HepG2 (cell line): Measurements from ENCODE around the gene RHO. TPM values are rescaled to one million over a fixed set of nuclear protein-coding genes. Genes with fewer than 3 reads are reported as not detected.

Experiments used
- ATAC-seq: fragments of 200-7000 bp; cut with Tn5 transposase; 3 replicates; pipeline ENCODE4 v1.9.1; 2020; ENCODE audit warnings: mild to moderate bottlenecking, moderate library complexity
- BruUV-seq: library from RNA; stranded (reverse); fragments of 400-500 nt; replicated peaks from 2 replicates; lab custom pipeline; 2021; lab: Mats Ljungman, UMichigan
- CTCF ChIA-PET: fragments of 300-600 bp; formaldehyde crosslinking; extraction: SDS; loops from one replicate; lab custom pipeline; 2021; ENCODE audit warnings: low total read pairs, inconsistent platforms, low intra/inter-chr PET ratio; lab: Yijun Ruan, JAX
- POLR2A ChIA-PET: fragments of 350-600 bp; sonication (Branson Sonifier 250); formaldehyde crosslinking; loops from one replicate; lab custom pipeline; 2020; ENCODE audit warnings: antibody characterized with exemption, inconsistent platforms; lab: Yijun Ruan, JAX
- DNase-seq: peaks from one replicate; pipeline ENCODE4 v3.0.0-alpha.2; 2015; ENCODE audit warnings: low spot score
- FAIRE-seq: peaks from 3 replicates; lab custom pipeline; 2011; peaks lifted over from hg19 to GRCh38; lab: Jason Lieb, UNC
- H2AFZ ChIP-seq: one replicate; pipeline ENCODE4 v1.6.1; 2011; ENCODE audit warnings: low read length, inconsistent platforms
- H3K27ac ChIP-seq: fragments of 300-600 bp; 3 replicates; pipeline ENCODE4 v1.8.0; 2011; ENCODE audit warnings: mixed run types, mild to moderate bottlenecking, mixed read lengths, low read length, inconsistent platforms; ENCODE audit not compliant: insufficient read depth; ENCODE audit errors: extremely low read length
- H3K27me3 ChIP-seq, 2 experiments: fragments of 200-600 bp in 1 of 2; 2 replicates in 1 of 2; 3 replicates in 1 of 2; pipeline versions ENCODE4 v1.6.0 to v1.8.0; 2011; ENCODE audit warnings: low read length in 2 of 2, mild to moderate bottlenecking in 2 of 2, moderate library complexity in 2 of 2, inconsistent platforms in 1 of 2; ENCODE audit not compliant: insufficient read depth in 2 of 2, control insufficient read depth in 1 of 2
- H3K36me3 ChIP-seq, 2 experiments: fragments of 200-600 bp in 1 of 2; replicated peaks in 1 of 2; 2 replicates in 1 of 2; 3 replicates in 1 of 2; pipeline versions ENCODE4 v1.5.1 to v1.8.0; 2011; ENCODE audit warnings: low read length in 2 of 2, inconsistent platforms in 1 of 2; ENCODE audit not compliant: insufficient read depth in 2 of 2, control insufficient read depth in 1 of 2
- H3K4me1 ChIP-seq: 2 replicates; pipeline ENCODE4 v1.5.1; 2012; ENCODE audit warnings: low read length, inconsistent platforms; ENCODE audit not compliant: insufficient read depth
- H3K4me2 ChIP-seq: 2 replicates; pipeline ENCODE4 v1.6.0; 2011; ENCODE audit warnings: low read depth, low read length, inconsistent platforms
- H3K4me3 ChIP-seq, 3 experiments: fragments of 200-600 bp in 1 of 3; sonication (generic), shearing (Covaris generic) in 1 of 3; replicated peaks in 1 of 3; 2 replicates each; pipeline ENCODE4 v1.5.1; 2011 to 2016; ENCODE audit warnings: low read length in 3 of 3, inconsistent platforms in 2 of 3, low read depth in 2 of 3, mild to moderate bottlenecking in 2 of 3, control low read depth in 1 of 3, mixed read lengths in 1 of 3; ENCODE audit not compliant: insufficient read depth in 1 of 3
- H3K79me2 ChIP-seq: one replicate; pipeline ENCODE4 v1.6.1; 2011; ENCODE audit warnings: low read length, inconsistent platforms; ENCODE audit not compliant: insufficient read depth
- H3K9ac ChIP-seq: 2 replicates; pipeline ENCODE4 v1.6.0; 2011; ENCODE audit warnings: mild to moderate bottlenecking, low read depth, low read length, inconsistent platforms; ENCODE audit not compliant: insufficient read depth
- H3K9me3 ChIP-seq: 2 replicates; pipeline ENCODE4 v1.5.1; 2012; ENCODE audit warnings: mild to moderate bottlenecking, low read length
- H4K20me1 ChIP-seq: 2 replicates; pipeline ENCODE4 v1.6.0; 2011; ENCODE audit warnings: inconsistent platforms, mild to moderate bottlenecking, low read length, moderate library complexity; ENCODE audit not compliant: insufficient read depth
- CEBPZ ChIP-seq: IDR thresholded peaks from 2 replicates; pipeline ENCODE4 v1.6.1; 2012; ENCODE audit warnings: low read length, improper control_type of control experiment
- LRRFIP1 ChIP-seq: sonication (generic); formaldehyde crosslinking; conservative IDR thresholded peaks from 2 replicates; pipeline ENCODE4 v1.4.0; 2020; ENCODE audit warnings: missing genetic modification reagents
- NCOA1 ChIP-seq: sonication (generic); formaldehyde crosslinking; IDR thresholded peaks from 2 replicates; pipeline ENCODE4 v1.9.0; 2021; ENCODE audit warnings: missing genetic modification reagents
- NFIB ChIP-seq: sonication (generic); formaldehyde crosslinking; IDR thresholded peaks from 2 replicates; pipeline ENCODE4 v1.9.0; 2021; ENCODE audit warnings: missing genetic modification reagents, mild to moderate bottlenecking, borderline replicate concordance
- SRF ChIP-seq: IDR thresholded peaks from 2 replicates; pipeline ENCODE4 v1.6.1; 2011; ENCODE audit warnings: mild to moderate bottlenecking, low read depth, low read length, moderate library complexity
- TIGD3 ChIP-seq: sonication (generic); formaldehyde crosslinking; IDR thresholded peaks from 2 replicates; pipeline ENCODE4 v1.5.1; 2020; ENCODE audit warnings: mild to moderate bottlenecking, missing genetic modification reagents, borderline replicate concordance
- ZBTB42 ChIP-seq: sonication (generic); formaldehyde crosslinking; IDR thresholded peaks from 2 replicates; pipeline ENCODE4 v1.5.0; 2020; ENCODE audit warnings: mild to moderate bottlenecking, missing genetic modification reagents
- ZBTB7A ChIP-seq: sonication (generic); formaldehyde crosslinking; IDR thresholded peaks from 2 replicates; pipeline ENCODE4 v1.8.0; 2022; ENCODE audit warnings: mild to moderate bottlenecking, missing genetic modification reagents
- ZNF512B ChIP-seq: sonication (generic); formaldehyde crosslinking; IDR thresholded peaks from 2 replicates; pipeline ENCODE4 v1.5.1; 2020; ENCODE audit warnings: missing genetic modification reagents, mild to moderate bottlenecking, borderline replicate concordance
- ZNF580 ChIP-seq: IDR thresholded peaks from 2 replicates; pipeline ENCODE4 v1.6.1; 2016; ENCODE audit warnings: low read depth, borderline replicate concordance
- ZNF629 ChIP-seq: sonication (generic); formaldehyde crosslinking; conservative IDR thresholded peaks from 2 replicates; pipeline ENCODE4 v1.5.0; 2020; ENCODE audit warnings: missing genetic modification reagents
- ZNF768 ChIP-seq: sonication (generic); formaldehyde crosslinking; IDR thresholded peaks from 2 replicates; pipeline ENCODE4 v1.4.0; 2020; ENCODE audit warnings: missing genetic modification reagents
- WGBS: methylation state at CpG from one replicate; pipeline ENCODE4 v1.1.6; 2017; ENCODE audit warnings: low lambda C conversion rate; 5-methylcytosine and 5-hydroxymethylcytosine counted together
- in situ Hi-C: cut with HindIII; loops from 2 replicates; pipeline ENCODE4 v1.10.0; 2017; ENCODE audit warnings: low pct_unique_long_range_greater_than_20kb; ENCODE audit not compliant: extremely low pct_ligation_motif_present
- intact Hi-C: fragments of 100-400 bp; cut with micrococcal nuclease; formaldehyde crosslinking; loops from one replicate; pipeline ENCODE4 v1.10.0; 2022; ENCODE audit not compliant: unreplicated experiment
- polyA plus RNA-seq, 8 experiments: library from polyadenylated mRNA; depleted of rRNA in 3 of 8; stranded (reverse) in 7 of 8; unstranded in 1 of 8; fragments of >200 nt; fragmentation: Illumina TruSeq in 4 of 8; extraction: Trizol in 4 of 8; gene quantifications; 2 replicates each; pipeline versions ENCODE4 v1.2.1 to v1.2.3, GENCODE V29; 2011 to 2016; ENCODE audit warnings: low read depth in 4 of 8, missing spikeins in 1 of 8, mixed read lengths in 1 of 8; ENCODE audit not compliant: insufficient read depth in 1 of 8
- total RNA-seq, 5 experiments: library from RNA; depleted of rRNA; stranded (reverse); fragments of >200 nt; fragmentation: Illumina TruSeq; extraction: Trizol; gene quantifications; 2 replicates each; pipeline ENCODE4 v1.2.3, GENCODE V29; 2016; ENCODE audit warnings: low read depth in 1 of 5

The RHO gene
- total and polyA plus RNA-seq, 2 of the 13 experiments (the other 11 are each of a cell fraction or from before 2014, with no cell fraction given) = not detected

GRCh38 chr3:129567176-129567705 is 38.8 kb downstream of the RHO start:
- Histone ChIP-seq H3K27me3 (no peaks in the 10 kb centered on the region), H3K27ac (no peak overlapping the region), H3K79me2 (no peaks in the 10 kb centered on the region), H3K4me1 (peaks cover 14% of the 10 kb centered on the region), H3K36me3 (peaks cover 12 to 14% of the 10 kb centered on the region in 2 experiments; a peak in 4 of 5 replicates), H3K4me2 (no peak overlapping the region), H3K9me3 (no peaks in the 10 kb centered on the region), H4K20me1 (no peaks in the 10 kb centered on the region), H3K9ac (no peak overlapping the region), H3K4me3 (no peak overlapping the region), H2AFZ (no peak overlapping the region)
- BruUV-seq = no TSS peak
- no peak for ATAC-seq
- in situ Hi-C loops = no loop called here
- ChIA-PET CTCF (no interaction called here), POLR2A (no interaction called here)
- 100% methylated on average over 6 of the region's 18 CpGs for WGBS
- FAIRE-seq = no peak
- DNase-seq = no peak
- intact Hi-C loops = no loop called here
- TF ChIP-seq NFIB (no peak), ZNF512B (CRISPR knock-in tag) (no peak), SRF (no peak), ZNF768 (CRISPR knock-in tag) (peak; percentile 36; the same call in 1 of the 2 replicates), NCOA1 (CRISPR knock-in tag) (no peak), ZNF629 (CRISPR knock-in tag) (peak; percentile 53), ZNF580 (no peak), TIGD3 (no peak), ZBTB42 (no peak), CEBPZ (no peak), LRRFIP1 (CRISPR knock-in tag) (no peak), ZBTB7A (CRISPR knock-in tag) (no peak)
